ENCODE data around the gene ADAP1.

ADAP1 gene

DNA sequence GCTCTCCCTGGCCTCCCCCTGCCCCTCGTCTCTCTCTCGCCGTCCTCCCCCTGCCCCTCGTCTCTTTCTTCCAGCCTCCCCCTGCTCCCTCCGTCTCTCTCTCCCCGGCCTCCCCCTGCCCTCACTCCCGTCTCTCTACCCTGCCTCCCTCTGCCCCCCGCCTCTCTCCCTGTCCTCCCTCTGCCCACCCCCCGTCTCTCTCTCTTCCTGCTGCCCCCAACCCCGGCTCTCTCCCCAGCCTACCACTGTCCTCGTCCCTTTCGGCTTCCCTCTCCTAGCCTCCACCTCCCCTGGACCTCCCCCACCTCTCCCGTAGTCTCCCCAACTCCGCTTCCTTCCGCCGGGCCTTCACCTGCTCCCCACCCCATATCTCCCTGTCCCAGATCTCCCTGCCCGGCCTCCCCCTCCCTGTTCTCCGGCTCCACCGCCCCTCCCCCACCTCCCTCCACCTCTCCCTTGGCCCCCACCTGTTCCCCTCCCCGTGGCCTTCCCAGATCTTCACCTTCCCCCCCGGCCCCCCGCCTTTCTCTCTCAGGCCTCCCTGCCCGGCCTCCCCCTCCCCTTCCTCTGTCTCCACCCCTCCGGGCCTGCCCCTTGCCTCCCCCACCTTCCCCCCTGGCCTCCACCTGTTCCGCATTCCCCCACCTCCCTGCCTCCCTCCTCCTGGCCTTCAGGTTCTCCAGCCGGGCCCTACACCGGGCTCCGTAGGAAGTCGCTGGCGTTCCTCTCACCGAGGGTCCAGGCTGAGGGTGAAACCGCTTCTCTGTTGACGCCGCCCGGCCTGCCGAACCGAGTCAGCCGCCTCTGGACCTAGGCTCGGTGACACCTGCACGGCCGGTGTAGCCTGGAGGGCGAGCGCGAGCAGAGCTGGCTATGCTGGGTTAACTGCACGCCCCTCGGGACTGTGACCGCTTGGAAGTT lies 76.9 kb downstream of the ADAP1 start:
- TF ChIP-seq, protein P1, sequence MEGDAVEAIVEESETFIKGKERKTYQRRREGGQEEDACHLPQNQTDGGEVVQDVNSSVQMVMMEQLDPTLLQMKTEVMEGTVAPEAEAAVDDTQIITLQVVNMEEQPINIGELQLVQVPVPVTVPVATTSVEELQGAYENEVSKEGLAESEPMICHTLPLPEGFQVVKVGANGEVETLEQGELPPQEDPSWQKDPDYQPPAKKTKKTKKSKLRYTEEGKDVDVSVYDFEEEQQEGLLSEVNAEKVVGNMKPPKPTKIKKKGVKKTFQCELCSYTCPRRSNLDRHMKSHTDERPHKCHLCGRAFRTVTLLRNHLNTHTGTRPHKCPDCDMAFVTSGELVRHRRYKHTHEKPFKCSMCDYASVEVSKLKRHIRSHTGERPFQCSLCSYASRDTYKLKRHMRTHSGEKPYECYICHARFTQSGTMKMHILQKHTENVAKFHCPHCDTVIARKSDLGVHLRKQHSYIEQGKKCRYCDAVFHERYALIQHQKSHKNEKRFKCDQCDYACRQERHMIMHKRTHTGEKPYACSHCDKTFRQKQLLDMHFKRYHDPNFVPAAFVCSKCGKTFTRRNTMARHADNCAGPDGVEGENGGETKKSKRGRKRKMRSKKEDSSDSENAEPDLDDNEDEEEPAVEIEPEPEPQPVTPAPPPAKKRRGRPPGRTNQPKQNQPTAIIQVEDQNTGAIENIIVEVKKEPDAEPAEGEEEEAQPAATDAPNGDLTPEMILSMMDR (IDR thresholded peaks at IDR 0.05) = no peak

GRCh38 chr7:876972-877311 lies 77.5 kb downstream of the ADAP1 start:
- TF ChIP-seq, protein P1 (IDR thresholded peaks at IDR 0.05) = no peak

DNA sequence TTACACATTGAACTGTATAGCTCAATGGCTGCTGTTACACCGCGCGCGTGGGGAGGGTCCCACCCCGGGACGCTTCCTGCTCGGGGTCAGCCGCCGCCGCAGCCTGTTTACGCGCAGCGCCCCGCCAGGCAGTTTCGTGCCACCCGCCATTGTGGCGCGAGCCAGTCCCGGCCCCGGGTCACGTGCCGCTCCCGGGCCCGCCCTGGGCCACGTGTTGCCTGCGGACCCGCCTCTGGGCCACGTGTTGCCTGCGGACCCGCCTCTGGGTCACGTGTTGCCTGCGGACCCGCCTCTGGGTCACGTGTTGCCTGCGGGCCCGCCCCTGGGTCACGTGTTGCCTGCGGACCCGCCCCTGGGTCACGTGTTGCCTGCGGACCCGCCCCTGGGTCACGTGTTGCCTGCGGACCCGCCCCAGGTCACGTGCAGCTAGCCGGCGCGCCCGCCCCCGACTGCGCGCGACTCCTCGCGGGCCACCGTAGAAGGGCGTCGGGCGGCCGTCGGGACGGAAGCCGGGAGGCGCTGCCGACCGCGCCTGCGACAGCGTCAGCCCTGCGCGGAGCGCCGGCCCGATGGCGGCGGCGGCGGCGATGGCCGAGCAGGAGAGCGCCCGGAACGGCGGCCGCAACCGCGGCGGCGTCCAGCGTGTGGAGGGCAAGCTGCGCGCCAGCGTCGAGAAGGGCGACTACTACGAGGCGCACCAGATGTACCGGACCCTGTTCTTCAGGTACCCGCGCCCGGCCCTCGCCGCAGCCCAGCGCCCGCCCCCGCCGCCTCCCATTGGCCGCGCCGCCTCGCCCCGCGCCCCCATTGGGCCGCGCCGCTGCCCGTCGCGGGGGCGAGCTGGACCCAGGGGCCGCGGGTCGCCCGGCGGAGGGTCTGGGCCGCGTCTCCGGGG lies 78.2 kb downstream of the ADAP1 start, which contains the start of gene GET4:
Gene GET4 (plus strand): TSS at position 478 of the 895 bp plus-strand sequence. CDS start 92 bp downstream, at position 570.
- TF ChIP-seq, protein P1 (IDR thresholded peaks at IDR 0.05) = no peak

DNA sequence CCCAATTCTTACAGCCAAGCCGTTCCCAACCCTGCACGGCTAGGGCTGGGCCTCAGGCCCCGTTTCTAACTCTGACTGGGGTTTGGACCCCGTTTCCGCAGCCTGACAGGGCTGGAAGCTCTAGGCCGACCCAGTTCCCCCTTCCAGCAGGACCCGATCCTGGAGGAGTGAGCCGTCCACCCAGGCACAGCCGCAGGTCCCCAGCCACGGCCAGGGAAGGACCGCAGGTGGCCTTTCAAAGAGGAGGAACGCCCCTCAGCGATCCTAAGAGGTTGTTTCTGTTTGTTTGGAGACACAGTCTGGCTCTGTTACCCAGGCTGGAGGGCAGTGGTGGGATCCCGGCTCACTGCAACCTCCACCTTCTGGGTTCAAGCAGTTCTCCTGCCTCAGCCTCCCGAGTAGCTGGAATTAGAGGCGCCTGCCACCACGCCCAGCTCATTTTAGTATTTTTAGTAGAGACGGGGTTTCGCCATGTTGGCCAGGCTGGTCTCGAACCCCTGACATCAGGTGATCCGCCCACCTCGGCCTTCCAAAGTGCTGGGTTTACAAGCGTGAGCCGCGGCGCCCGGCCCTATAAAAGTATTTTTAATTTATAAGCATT lies 78.9 kb downstream of the ADAP1 start:
- TF ChIP-seq, protein P1 (IDR thresholded peaks at IDR 0.05) = no peak

DNA sequence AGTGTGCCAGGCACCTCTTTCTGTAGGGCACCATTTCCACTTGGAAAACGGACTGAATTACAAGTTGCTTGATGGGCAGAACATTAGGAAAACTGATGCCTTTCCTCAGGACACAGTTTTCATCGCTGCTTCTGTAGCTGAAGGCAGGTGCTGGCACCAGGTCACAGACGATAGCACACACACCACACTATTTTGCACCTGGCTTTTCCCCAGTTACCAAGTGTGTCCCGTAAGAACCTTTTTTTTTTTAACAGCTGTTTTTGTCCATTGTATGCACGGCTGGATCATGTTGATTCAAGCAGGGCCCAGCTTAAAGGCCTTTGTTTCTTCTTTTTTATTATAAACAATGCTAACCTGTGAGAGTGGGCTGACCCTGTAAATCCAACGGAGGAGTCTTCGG lies 79.4 kb downstream of the ADAP1 start:
- TF ChIP-seq, protein P1 (IDR thresholded peaks at IDR 0.05) = no peak

DNA sequence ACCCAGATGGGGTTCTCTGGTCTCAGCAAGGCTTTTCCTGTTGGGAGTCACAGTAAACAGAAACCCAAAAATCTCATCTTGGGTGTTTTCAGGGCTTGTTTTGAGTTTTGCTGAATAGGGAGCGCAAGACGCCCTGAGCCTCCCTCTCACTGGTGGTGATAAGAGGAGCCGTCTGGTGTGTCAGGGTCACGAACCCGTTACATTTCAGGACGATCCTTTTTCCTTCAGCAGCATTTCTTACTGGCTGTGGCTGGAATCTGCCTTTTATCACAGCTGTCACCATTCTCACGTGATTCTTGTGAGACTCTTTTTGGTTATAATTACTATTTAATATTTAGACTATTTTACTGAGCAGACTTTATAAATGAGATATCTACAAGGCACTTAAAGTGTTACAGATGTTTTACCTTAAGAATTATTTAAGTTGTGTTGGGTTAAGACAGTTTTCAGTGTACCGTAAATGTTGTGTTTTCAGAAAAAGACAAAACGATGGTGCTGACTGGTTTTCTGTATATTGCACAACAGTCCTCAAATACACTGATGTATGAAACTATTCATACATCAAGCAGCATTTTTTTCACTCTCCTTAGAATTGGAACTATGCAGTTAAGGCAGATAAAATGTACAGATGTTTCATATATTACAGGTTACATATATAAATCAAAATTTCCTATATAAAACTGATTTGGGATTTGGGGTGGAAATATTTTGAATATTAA lies 80.3 kb downstream of the ADAP1 start:
- TF ChIP-seq, protein P1 (IDR thresholded peaks at IDR 0.05) = no peak

Measured in LNCAP (cell line).